ENCODE measurements around the gene LRRC8A. TPM values are rescaled to one million over a fixed set of nuclear protein-coding genes. Genes with fewer than 3 reads are reported as not detected.

The LRRC8A gene
- total and polyA plus RNA-seq, 2 experiments from 2014 or later: 37.3 to 80.5 TPM

- ATAC-seq: no peak
- no peaks in the 10 kb centered on the region for H3K9me3 Mint-ChIP-seq
- no peak for TF ChIP-seq CREB1 (CRISPR knock-in tag; IDR thresholded peaks at IDR 0.05; ENCODE audit: low read depth)
- no peak for TF ChIP-seq POLR2AphosphoS5 (IDR thresholded peaks at IDR 0.05; ENCODE audit: low read depth)
- no peak for TF ChIP-seq NANOG (IDR thresholded peaks at IDR 0.05; ENCODE audit: borderline replicate concordance)
- no peak for TF ChIP-seq ETS1 (IDR thresholded peaks at IDR 0.05)
- no peak for TF ChIP-seq STAT1 (IDR thresholded peaks at IDR 0.05; ENCODE audit: unreplicated experiment)
- TF ChIP-seq JUNB (IDR thresholded peaks at IDR 0.05; ENCODE audit: unreplicated experiment): no peak
- no peak for TF ChIP-seq ZNF331 (CRISPR knock-in tag; IDR thresholded peaks at IDR 0.05; ENCODE audit: low read depth)
- TF ChIP-seq REST (IDR thresholded peaks at IDR 0.05; ENCODE audit: unreplicated experiment): no peak
- no peak for TF ChIP-seq CTCF (conservative IDR thresholded peaks at IDR 0.05; ENCODE audit: low read depth in 2 of 2)
- peaks cover 28% of the 10 kb centered on the region for H3K4me1 Mint-ChIP-seq
- Histone ChIP-seq H3K27ac (ENCODE audit: low read depth) (no peak overlapping the region), H4K20me1 (replicated peaks; ENCODE audit: insufficient read depth) (peaks cover 7% of the 10 kb centered on the region; the same call in 1 of the 2 replicates), H3K4me2 (no peak overlapping the region), H3K4me1 (ENCODE audit: insufficient read depth) (peaks cover 9% of the 10 kb centered on the region), H3K36me3 (ENCODE audit: insufficient read depth) (no peaks in the 10 kb centered on the region; the same call in 1 of the 2 replicates), H3K4me3 (no peak overlapping the region), H3K27me3 (ENCODE audit: insufficient read depth) (no peaks in the 10 kb centered on the region), H3F3A (replicated peaks; ENCODE audit: low read depth) (0 out of 2 replicates have a peak, but pooled peaks cover 5% of the 10 kb centered on the region), H2AFZ (no peak overlapping the region), H3K9me2 (ENCODE audit: insufficient read depth) (no peaks in the 10 kb centered on the region), H3K79me2 (replicated peaks; ENCODE audit: insufficient read depth) (peaks cover 4% of the 10 kb centered on the region; the same call in 1 of the 2 replicates)
- no peak for DNase-seq (ENCODE audit: low spot score)
- H3K4me3 Mint-ChIP-seq: no peak overlapping the region
- H3K27me3 Mint-ChIP-seq (ENCODE audit: insufficient read depth, low read depth, poor library complexity): peaks cover 12% of the 10 kb centered on the region
- no peak overlapping the region; the same call in 1 of the 2 replicates for H3K27ac Mint-ChIP-seq
- H3K36me3 Mint-ChIP-seq (ENCODE audit: low read depth): peaks cover 36% of the 10 kb centered on the region
Measured at GRCh38 chr9:128917151-128917849, 35.4 kb downstream of the LRRC8A start.
